Karpas-422 (cell line): ENCODE data around the gene SCUBE2. TPM values are rescaled to one million over a fixed set of nuclear protein-coding genes. Genes with fewer than 3 reads are reported as not detected.
"Not testable (repeated sequence)": the region's sequence is repeated elsewhere in the genome, so short reads cannot be mapped to it uniquely, and the experiment has no call there.

Experiments
- DNase-seq: peaks from one replicate; pipeline ENCODE4 v3.0.0-alpha.2; 2015
- H2AFZ ChIP-seq: fragments of 200-600 bp; sonication (generic); 2 replicates; pipeline ENCODE4 v1.6.1; 2014; ENCODE audit warnings: antibody characterized with exemption, low read length, mixed read lengths
- H3K27ac ChIP-seq: fragments of 200-600 bp; sonication (generic); 2 replicates; pipeline ENCODE4 v1.5.1; 2014; ENCODE audit warnings: mild to moderate bottlenecking, low read length, moderate library complexity
- H3K27me3 ChIP-seq: fragments of 200-600 bp; sonication (generic); 2 replicates; pipeline ENCODE4 v1.6.1; 2014; ENCODE audit warnings: low read length, mixed read lengths
- H3K36me3 ChIP-seq: fragments of 200-600 bp; sonication (generic); 2 replicates; pipeline ENCODE4 v1.6.1; 2014; ENCODE audit warnings: low read length, mixed read lengths; ENCODE audit not compliant: insufficient read depth
- H3K4me1 ChIP-seq: fragments of 200-600 bp; sonication (generic); 2 replicates; pipeline ENCODE4 v1.6.1; 2014; ENCODE audit warnings: mild to moderate bottlenecking, low read length, mixed read lengths
- H3K4me2 ChIP-seq: fragments of 200-600 bp; sonication (generic); 2 replicates; pipeline ENCODE4 v1.6.1; 2014; ENCODE audit warnings: low read length, low read depth, mild to moderate bottlenecking; ENCODE audit not compliant: poor library complexity, severe bottlenecking
- H3K4me3 ChIP-seq: fragments of 200-600 bp; sonication (generic); 2 replicates; pipeline ENCODE4 v1.5.1; 2014; ENCODE audit warnings: mild to moderate bottlenecking, antibody characterized with exemption, low read length, mixed read lengths
- H3K79me2 ChIP-seq: fragments of 200-600 bp; sonication (generic); 2 replicates; pipeline ENCODE4 v1.6.1; 2014; ENCODE audit warnings: mild to moderate bottlenecking, low read length, mixed read lengths
- H3K9ac ChIP-seq: fragments of 200-600 bp; sonication (generic); 2 replicates; pipeline ENCODE4 v1.6.0; 2014; ENCODE audit warnings: low read length
- H3K9me2 ChIP-seq: fragments of 200-600 bp; sonication (generic), shearing (Covaris generic); replicated peaks from 2 replicates; pipeline ENCODE4 v1.6.0; 2014; ENCODE audit warnings: mild to moderate bottlenecking, low read length, moderate library complexity; ENCODE audit not compliant: insufficient read depth
- H3K9me3 ChIP-seq: fragments of 300-700, 200-600 bp; sonication (generic); 2 replicates; pipeline ENCODE4 v1.6.1; 2014; ENCODE audit warnings: low read length, mixed read lengths
- H4K20me1 ChIP-seq: fragments of 200-600 bp; sonication (generic); 2 replicates; pipeline ENCODE4 v1.6.1; 2014; ENCODE audit warnings: mild to moderate bottlenecking, antibody characterized with exemption, low read length, low read depth; ENCODE audit not compliant: insufficient read depth
- total RNA-seq: library from RNA; depleted of rRNA; stranded (reverse); fragments of >200 nt; shearing (Covaris generic); gene quantifications from 2 replicates; pipeline ENCODE4 v1.2.3, GENCODE V29; 2014; ENCODE audit warnings: low replicate concordance

The SCUBE2 gene
- total RNA-seq, 1 experiment from 2014 or later = not detected

DNA sequence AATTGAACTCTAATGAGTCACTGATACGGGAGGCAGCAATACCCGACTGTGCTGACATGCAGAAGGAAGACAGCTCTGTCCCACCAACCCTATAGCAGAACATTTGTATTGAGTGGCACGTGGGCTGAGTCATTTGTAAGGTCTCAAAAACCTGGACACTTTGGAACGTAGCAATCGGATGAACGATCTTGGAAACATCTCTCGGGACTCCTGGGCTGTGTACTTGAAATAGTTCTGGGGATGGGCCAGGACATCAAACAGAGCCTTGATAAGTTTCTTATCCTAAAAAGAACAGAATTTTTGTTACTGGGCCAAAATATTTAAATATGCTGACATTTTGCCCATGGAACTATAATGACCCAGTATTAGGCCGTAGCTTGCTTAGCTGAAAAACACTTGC lies 70.5 kb downstream of the SCUBE2 start:
- Histone ChIP-seq H3K9me2 (no peaks in the 10 kb centered on the region), H3K4me1 (peaks cover 4% of the 10 kb centered on the region), H3K36me3 (no peaks in the 10 kb centered on the region), H4K20me1 (no peaks in the 10 kb centered on the region), H3K79me2 (no peaks in the 10 kb centered on the region), H3K27me3 (no peaks in the 10 kb centered on the region), H2AFZ (no peak overlapping the region), H3K9ac (no peak overlapping the region), H3K27ac (no peak overlapping the region), H3K4me3 (no peak overlapping the region), H3K4me2 (no peak overlapping the region), H3K9me3 (no peaks in the 10 kb centered on the region)
- DNase-seq = no peak

DNA sequence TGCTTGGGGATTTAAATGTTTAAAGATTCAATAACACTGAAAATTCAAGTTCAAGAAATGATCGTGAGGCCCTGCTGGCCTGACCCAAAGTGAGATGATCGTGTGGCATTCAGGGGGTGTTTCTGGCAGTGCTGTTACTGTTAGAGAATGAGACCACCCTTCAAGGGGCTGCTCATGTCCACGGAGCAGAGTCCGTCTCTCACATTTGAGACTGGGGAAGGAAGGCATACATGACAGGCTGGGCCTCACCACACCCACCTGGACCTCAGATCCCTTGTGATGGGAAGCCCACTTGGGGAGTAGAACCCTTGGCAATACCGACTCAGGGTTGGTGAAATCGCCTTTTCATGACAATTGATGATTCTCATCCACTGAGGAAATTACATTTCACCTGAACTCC lies 71.5 kb downstream of the SCUBE2 start:
- H3K36me3 ChIP-seq = no peaks in the 10 kb centered on the region
- no peaks in the 10 kb centered on the region for H3K79me2 ChIP-seq
- no peaks in the 10 kb centered on the region for H4K20me1 ChIP-seq
- no peaks in the 10 kb centered on the region for H3K9me2 ChIP-seq
- no peak for DNase-seq
- peaks cover 4% of the 10 kb centered on the region for H3K4me1 ChIP-seq
- no peak overlapping the region for H2AFZ ChIP-seq
- H3K9ac ChIP-seq = no peak overlapping the region
- H3K27me3 ChIP-seq = no peaks in the 10 kb centered on the region
- H3K27ac ChIP-seq = no peak overlapping the region
- H3K9me3 ChIP-seq = no peaks in the 10 kb centered on the region
- no peak overlapping the region for H3K4me2 ChIP-seq
- H3K4me3 ChIP-seq = no peak overlapping the region

GRCh38 chr11:9017773-9018172 lies 73.6 kb downstream of the SCUBE2 start:
- Histone ChIP-seq H3K9ac (no peak overlapping the region), H3K9me3 (no peaks in the 10 kb centered on the region), H4K20me1 (no peaks in the 10 kb centered on the region), H3K79me2 (no peaks in the 10 kb centered on the region), H3K27ac (no peak overlapping the region), H3K36me3 (no peaks in the 10 kb centered on the region), H3K4me3 (no peak overlapping the region), H2AFZ (no peak overlapping the region), H3K27me3 (no peaks in the 10 kb centered on the region), H3K4me1 (peaks cover 2% of the 10 kb centered on the region), H3K4me2 (no peak overlapping the region), H3K9me2 (no peaks in the 10 kb centered on the region)
- no peak for DNase-seq

DNA sequence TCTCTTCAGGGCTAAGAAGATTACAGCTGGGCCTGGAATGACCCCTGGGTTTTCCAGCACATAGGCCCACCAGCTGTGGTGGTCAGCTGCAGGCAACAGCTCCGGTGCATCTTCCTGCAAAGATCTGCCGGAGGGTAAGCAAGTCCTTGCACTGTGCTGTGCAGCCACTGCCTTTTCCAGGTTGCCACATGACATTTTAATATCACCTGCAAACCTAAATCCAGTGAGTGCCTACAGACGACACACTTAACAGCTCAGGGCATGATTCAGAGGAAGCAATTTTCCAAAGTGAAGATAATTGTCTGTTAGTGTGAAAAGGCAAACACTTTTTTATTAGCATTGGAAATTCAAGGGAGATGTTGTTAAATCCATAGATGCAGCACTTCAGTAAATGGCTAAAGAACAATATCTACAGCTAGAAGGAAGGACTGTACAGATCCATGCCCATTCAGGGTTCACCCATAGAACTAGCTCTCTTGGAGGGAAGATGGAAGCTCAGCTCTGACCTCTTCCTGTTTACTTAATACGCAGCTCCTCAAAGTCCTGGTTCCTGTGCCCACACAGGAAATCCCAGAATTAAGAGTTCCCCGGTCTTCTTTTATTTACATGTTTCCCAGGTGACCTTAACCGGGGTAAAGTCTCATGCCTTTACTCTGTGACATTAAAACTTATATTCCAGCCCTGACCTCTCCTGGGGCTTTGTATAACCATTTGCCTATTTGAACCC lies 74.3 kb downstream of the SCUBE2 start:
- Histone ChIP-seq H3K27ac (no peak overlapping the region), H3K4me2 (no peak overlapping the region), H3K27me3 (no peaks in the 10 kb centered on the region), H3K36me3 (no peaks in the 10 kb centered on the region), H3K9me2 (no peaks in the 10 kb centered on the region), H3K9ac (no peak overlapping the region), H3K79me2 (no peaks in the 10 kb centered on the region), H3K9me3 (no peaks in the 10 kb centered on the region), H2AFZ (no peak overlapping the region), H3K4me3 (no peak overlapping the region), H3K4me1 (no peaks in the 10 kb centered on the region), H4K20me1 (no peaks in the 10 kb centered on the region)
- no peak for DNase-seq

- H3K9ac ChIP-seq = no peak overlapping the region
- H3K4me1 ChIP-seq = no peaks in the 10 kb centered on the region
- H3K27me3 ChIP-seq = no peaks in the 10 kb centered on the region
- no peaks in the 10 kb centered on the region for H3K36me3 ChIP-seq
- no peak overlapping the region for H3K4me3 ChIP-seq
- no peaks in the 10 kb centered on the region for H3K79me2 ChIP-seq
- H2AFZ ChIP-seq = no peak overlapping the region
- H4K20me1 ChIP-seq = no peaks in the 10 kb centered on the region
- no peak overlapping the region for H3K4me2 ChIP-seq
- H3K27ac ChIP-seq = no peak overlapping the region
- H3K9me2 ChIP-seq = no peaks in the 10 kb centered on the region
- peak; percentile 85 for DNase-seq
- H3K9me3 ChIP-seq = no peaks in the 10 kb centered on the region
Measured at GRCh38 chr11:9015677-9016076, 75.7 kb downstream of the SCUBE2 start.

GRCh38 chr11:9014826-9015225 lies 76.6 kb downstream of the SCUBE2 start:
- Histone ChIP-seq H3K4me3 (no peak overlapping the region), H2AFZ (no peak overlapping the region), H3K79me2 (no peaks in the 10 kb centered on the region), H3K9me2 (no peaks in the 10 kb centered on the region), H3K4me2 (no peak overlapping the region), H3K9me3 (no peaks in the 10 kb centered on the region), H3K36me3 (no peaks in the 10 kb centered on the region), H3K4me1 (no peaks in the 10 kb centered on the region), H3K27me3 (no peaks in the 10 kb centered on the region), H3K9ac (no peak overlapping the region), H4K20me1 (no peaks in the 10 kb centered on the region), H3K27ac (no peak overlapping the region)
- no peak for DNase-seq

GRCh38 chr11:9013373-9013772 lies 78.0 kb downstream of the SCUBE2 start:
- no peaks in the 10 kb centered on the region for H3K9me3 ChIP-seq
- no peak overlapping the region for H3K4me2 ChIP-seq
- no peak for DNase-seq
- no peaks in the 10 kb centered on the region for H3K4me1 ChIP-seq
- H3K4me3 ChIP-seq = no peak overlapping the region
- no peak overlapping the region for H2AFZ ChIP-seq
- no peak overlapping the region for H3K9ac ChIP-seq
- no peaks in the 10 kb centered on the region for H3K9me2 ChIP-seq
- no peaks in the 10 kb centered on the region for H3K27me3 ChIP-seq
- no peak overlapping the region for H3K27ac ChIP-seq
- no peaks in the 10 kb centered on the region for H3K79me2 ChIP-seq
- no peaks in the 10 kb centered on the region for H4K20me1 ChIP-seq
- no peaks in the 10 kb centered on the region for H3K36me3 ChIP-seq

- H3K36me3 ChIP-seq, H3K27me3 ChIP-seq, H3K9ac ChIP-seq, H2AFZ ChIP-seq, DNase-seq, H3K9me3 ChIP-seq, H3K4me1 ChIP-seq, H3K4me3 ChIP-seq, H3K9me2 ChIP-seq, H3K79me2 ChIP-seq, H4K20me1 ChIP-seq, H3K4me2 ChIP-seq, H3K27ac ChIP-seq: not testable (repeated sequence)
Measured at GRCh38 chr11:9009538-9009937, 81.9 kb downstream of the SCUBE2 start.
